ENCODE measurements around the gene POLD1.

DNA sequence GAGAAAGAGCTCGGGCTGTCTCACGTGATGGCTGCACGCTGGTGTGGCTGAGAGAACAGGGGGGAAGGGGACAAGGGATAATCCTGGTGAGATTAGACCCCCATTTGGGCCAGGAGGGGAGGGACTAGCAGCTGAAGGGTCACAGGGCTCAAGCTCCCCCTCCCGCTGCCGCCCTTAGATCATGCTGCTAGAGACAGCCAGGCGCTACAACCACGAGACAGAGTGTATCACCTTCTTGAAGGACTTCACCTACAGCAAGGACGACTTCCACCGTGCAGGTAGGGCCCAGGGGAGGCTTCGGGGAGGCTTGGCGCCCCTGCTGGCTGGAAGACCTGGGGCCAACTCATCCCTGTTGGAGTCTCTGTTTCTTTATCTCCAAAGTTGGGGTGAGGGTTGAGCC lies 4.5 kb upstream of the POLD1 start:
- TF ChIP-seq CTCF (IDR thresholded peaks at IDR 0.05), result no peak
- TF ChIP-seq POLR2A (IDR thresholded peaks at IDR 0.05), result no peak

Data from esophagus squamous epithelium (tissue), 4 donors.